K562 (cell line): Measurements from ENCODE around the gene WNK2. TPM values are rescaled to one million over a fixed set of nuclear protein-coding genes. Genes with fewer than 3 reads are reported as not detected.

Experiments used
- ARHGAP35 ChIP-seq: fragments of 450-650 bp; IDR thresholded peaks from 2 replicates; pipeline ENCODE4 v1.6.1; 2018; ENCODE audit not compliant: partially characterized antibody
- ARNT ChIP-seq, 2 experiments: fragments of 450-650 bp; IDR thresholded peaks; 2 replicates each; pipeline ENCODE4 v1.6.1; 2016; ENCODE audit warnings: mild to moderate bottlenecking in 1 of 2
- ATF1 ChIP-seq, 2 experiments: fragments of 450-650 bp in 1 of 2; IDR thresholded peaks; 2 replicates each; pipeline ENCODE4 v1.6.1; 2016; ENCODE audit warnings: missing compliant biosample characterization in 1 of 2, missing genetic modification characterization in 1 of 2
- CTBP1 ChIP-seq: fragments of 450-650 bp; IDR thresholded peaks from 2 replicates; pipeline ENCODE4 v1.6.1; 2016; ENCODE audit warnings: borderline replicate concordance
- ELF1 ChIP-seq: fragments of 200-800 bp; sonication (Bioruptor generic); IDR thresholded peaks from 2 replicates; pipeline ENCODE4 v1.6.1; 2016; ENCODE audit warnings: missing genetic modification characterization, missing compliant biosample characterization
- ERF ChIP-seq: fragments of 450-650 bp; formaldehyde crosslinking; IDR thresholded peaks from 2 replicates; pipeline ENCODE4 v1.4.0; 2020; ENCODE audit warnings: mild to moderate bottlenecking, mixed read lengths
- ETV6 ChIP-seq, 3 experiments: fragments of 150-350 bp in 1 of 3; sonication (generic) in 1 of 3; formaldehyde crosslinking in 1 of 3; IDR thresholded peaks; 2 replicates each; pipeline versions ENCODE4 v1.6.1 to v1.8.0; 2014 to 2022; ENCODE audit warnings: borderline replicate concordance in 2 of 3, low read depth in 2 of 3, antibody characterized with exemption in 1 of 3, low read length in 1 of 3, mild to moderate bottlenecking in 1 of 3, missing genetic modification reagents in 1 of 3
- RFX1 ChIP-seq: fragments of 450-650 bp; IDR thresholded peaks from 2 replicates; pipeline ENCODE4 v1.6.1; 2016; ENCODE audit warnings: mild to moderate bottlenecking, moderate library complexity
- RFX7 ChIP-seq: fragments of 250-450 bp; sonication (Bioruptor Pico); IDR thresholded peaks from 2 replicates; pipeline ENCODE4 v1.5.1; 2021; ENCODE audit warnings: mild to moderate bottlenecking
- XRCC5 ChIP-seq: fragments of 200-400 bp; formaldehyde crosslinking; IDR thresholded peaks from 2 replicates; pipeline ENCODE4 v1.6.1; 2017; ENCODE audit warnings: low read depth, mild to moderate bottlenecking, low read length
- ZEB2 ChIP-seq: fragments of 450-650 bp; IDR thresholded peaks from 2 replicates; pipeline ENCODE4 v1.6.1; 2016
- ZNF232 ChIP-seq: sonication (generic); formaldehyde crosslinking; IDR thresholded peaks from 2 replicates; pipeline ENCODE4 v1.8.0; 2022; ENCODE audit warnings: mild to moderate bottlenecking, missing genetic modification reagents
- polyA plus RNA-seq, 8 experiments: library from polyadenylated mRNA; depleted of rRNA in 4 of 8; stranded (reverse) in 5 of 8; unstranded in 3 of 8; fragments of >200 nt; fragmentation: Nextera tagmentation in 2 of 8; fragmentation: Illumina TruSeq in 1 of 8; extraction: Ambion mirVana in 2 of 8; extraction: Trizol in 1 of 8; gene quantifications; 2 replicates each; pipeline versions ENCODE4 v1.2.1 to v1.2.3, GENCODE V29; 2011 to 2014; ENCODE audit warnings: inconsistent platforms in 1 of 8, missing spikeins in 1 of 8
- total RNA-seq, 7 experiments: library from RNA; depleted of rRNA in 6 of 7; stranded (reverse); fragments of >200 nt in 6 of 7; fragmentation: Illumina TruSeq in 2 of 7; extraction: Trizol in 2 of 7; gene quantifications; 2 replicates each; pipeline versions ENCODE4 v1.2.1 to v1.2.3, GENCODE V29; 2011 to 2021; ENCODE audit warnings: low replicate concordance in 1 of 7
- TF ChIP-seq, protein P1 (sequence below): fragments of 450-650 bp; IDR thresholded peaks from 2 replicates; pipeline ENCODE4 v1.6.1; 2014; ENCODE audit warnings: low read depth, mild to moderate bottlenecking, moderate library complexity, borderline replicate concordance
- TF ChIP-seq, protein P2 (sequence below): IDR thresholded peaks from 2 replicates; pipeline ENCODE4 v1.6.1; 2012; ENCODE audit warnings: low read depth, low read length, improper control_type of control experiment, borderline replicate concordance
- TF ChIP-seq, protein P3 (sequence below): sonication (generic); formaldehyde crosslinking; IDR thresholded peaks from 2 replicates; pipeline ENCODE4 v1.8.0; 2023; ENCODE audit warnings: mild to moderate bottlenecking, missing genetic modification reagents
- TF ChIP-seq, protein P4 (sequence below): IDR thresholded peaks from 2 replicates; pipeline ENCODE4 v1.6.1; 2011; ENCODE audit not compliant: insufficient read length; ENCODE audit errors: extremely low read depth
- TF ChIP-seq, protein P5 (sequence below): fragments of 450-650 bp; IDR thresholded peaks from 2 replicates; pipeline ENCODE4 v1.6.1; 2016; ENCODE audit warnings: antibody characterized with exemption

The WNK2 gene
- total and polyA plus RNA-seq, 9 of the 15 experiments (the other 6 are each of a cell fraction or from before 2014, with no cell fraction given), result 0.36 to 3.3 (median 0.64) TPM; not detected in 2

DNA sequence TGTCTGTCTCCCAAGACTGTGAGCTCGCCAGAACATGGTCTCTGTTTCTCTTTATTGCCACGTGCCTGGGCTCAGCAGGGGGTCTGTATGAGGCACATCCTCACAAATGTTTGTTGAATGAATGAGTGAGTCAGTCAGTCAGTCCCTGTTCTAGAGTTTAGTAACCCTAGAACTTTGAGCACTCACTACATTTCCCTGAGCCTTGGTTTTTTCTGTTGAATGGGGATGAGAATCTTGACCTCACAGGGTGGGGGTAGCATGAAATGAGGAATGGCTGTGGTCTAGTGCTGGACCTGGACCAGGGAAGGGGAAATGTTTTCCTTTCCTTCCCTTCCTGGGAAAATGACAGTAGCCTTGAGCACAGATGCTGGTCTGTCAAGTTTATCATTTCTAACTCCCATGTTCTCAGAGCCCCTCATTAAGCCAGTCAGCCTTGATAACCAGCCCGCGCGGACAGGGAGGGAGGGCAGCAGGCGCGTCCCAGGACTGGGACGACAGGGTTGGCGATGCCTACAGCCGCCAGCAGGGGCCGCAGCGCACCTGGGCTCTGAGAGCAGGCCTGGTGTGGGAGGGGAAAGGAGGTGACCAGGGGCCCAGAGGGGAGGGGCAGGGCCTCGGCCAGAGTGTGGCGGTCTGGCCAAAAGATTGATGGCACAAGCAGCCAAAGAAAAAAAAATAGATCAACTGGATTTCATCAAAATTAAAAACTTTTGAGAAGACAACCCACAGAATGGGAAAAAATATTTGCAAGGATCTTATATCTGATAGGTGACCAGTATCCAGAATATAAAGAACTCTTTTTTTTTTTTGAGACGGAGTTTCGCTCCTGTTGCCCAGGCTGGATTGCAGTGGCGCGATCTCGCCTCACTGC lies 24.1 kb upstream of the WNK2 start (continued):
- TF ChIP-seq, protein P1, sequence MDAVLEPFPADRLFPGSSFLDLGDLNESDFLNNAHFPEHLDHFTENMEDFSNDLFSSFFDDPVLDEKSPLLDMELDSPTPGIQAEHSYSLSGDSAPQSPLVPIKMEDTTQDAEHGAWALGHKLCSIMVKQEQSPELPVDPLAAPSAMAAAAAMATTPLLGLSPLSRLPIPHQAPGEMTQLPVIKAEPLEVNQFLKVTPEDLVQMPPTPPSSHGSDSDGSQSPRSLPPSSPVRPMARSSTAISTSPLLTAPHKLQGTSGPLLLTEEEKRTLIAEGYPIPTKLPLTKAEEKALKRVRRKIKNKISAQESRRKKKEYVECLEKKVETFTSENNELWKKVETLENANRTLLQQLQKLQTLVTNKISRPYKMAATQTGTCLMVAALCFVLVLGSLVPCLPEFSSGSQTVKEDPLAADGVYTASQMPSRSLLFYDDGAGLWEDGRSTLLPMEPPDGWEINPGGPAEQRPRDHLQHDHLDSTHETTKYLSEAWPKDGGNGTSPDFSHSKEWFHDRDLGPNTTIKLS, result no peak
- TF ChIP-seq, protein P2, sequence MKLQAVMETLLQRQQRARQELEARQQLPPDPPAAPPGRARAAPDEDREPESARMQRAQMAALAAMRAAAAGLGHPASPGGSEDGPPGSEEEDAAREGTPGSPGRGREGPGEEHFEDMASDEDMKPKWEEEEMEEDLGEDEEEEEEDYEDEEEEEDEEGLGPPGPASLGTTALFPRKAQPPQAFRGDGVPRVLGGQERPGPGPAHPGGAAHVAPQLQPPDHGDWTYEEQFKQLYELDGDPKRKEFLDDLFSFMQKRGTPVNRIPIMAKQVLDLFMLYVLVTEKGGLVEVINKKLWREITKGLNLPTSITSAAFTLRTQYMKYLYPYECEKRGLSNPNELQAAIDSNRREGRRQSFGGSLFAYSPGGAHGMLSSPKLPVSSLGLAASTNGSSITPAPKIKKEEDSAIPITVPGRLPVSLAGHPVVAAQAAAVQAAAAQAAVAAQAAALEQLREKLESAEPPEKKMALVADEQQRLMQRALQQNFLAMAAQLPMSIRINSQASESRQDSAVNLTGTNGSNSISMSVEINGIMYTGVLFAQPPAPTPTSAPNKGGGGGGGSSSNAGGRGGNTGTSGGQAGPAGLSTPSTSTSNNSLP, result no peak
- TF ChIP-seq, protein P3, sequence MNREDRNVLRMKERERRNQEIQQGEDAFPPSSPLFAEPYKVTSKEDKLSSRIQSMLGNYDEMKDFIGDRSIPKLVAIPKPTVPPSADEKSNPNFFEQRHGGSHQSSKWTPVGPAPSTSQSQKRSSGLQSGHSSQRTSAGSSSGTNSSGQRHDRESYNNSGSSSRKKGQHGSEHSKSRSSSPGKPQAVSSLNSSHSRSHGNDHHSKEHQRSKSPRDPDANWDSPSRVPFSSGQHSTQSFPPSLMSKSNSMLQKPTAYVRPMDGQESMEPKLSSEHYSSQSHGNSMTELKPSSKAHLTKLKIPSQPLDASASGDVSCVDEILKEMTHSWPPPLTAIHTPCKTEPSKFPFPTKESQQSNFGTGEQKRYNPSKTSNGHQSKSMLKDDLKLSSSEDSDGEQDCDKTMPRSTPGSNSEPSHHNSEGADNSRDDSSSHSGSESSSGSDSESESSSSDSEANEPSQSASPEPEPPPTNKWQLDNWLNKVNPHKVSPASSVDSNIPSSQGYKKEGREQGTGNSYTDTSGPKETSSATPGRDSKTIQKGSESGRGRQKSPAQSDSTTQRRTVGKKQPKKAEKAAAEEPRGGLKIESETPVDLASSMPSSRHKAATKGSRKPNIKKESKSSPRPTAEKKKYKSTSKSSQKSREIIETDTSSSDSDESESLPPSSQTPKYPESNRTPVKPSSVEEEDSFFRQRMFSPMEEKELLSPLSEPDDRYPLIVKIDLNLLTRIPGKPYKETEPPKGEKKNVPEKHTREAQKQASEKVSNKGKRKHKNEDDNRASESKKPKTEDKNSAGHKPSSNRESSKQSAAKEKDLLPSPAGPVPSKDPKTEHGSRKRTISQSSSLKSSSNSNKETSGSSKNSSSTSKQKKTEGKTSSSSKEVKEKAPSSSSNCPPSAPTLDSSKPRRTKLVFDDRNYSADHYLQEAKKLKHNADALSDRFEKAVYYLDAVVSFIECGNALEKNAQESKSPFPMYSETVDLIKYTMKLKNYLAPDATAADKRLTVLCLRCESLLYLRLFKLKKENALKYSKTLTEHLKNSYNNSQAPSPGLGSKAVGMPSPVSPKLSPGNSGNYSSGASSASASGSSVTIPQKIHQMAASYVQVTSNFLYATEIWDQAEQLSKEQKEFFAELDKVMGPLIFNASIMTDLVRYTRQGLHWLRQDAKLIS, result no peak
- TF ChIP-seq ZEB2 (no peak), ZNF232 (no peak), ARNT (IDR thresholded peaks at IDR 0.05) (no peak), ELF1 (tag) (no peak), CTBP1 (peak; percentile 59), XRCC5 (0 out of 2 replicates have a peak, but pooled peaks have one; percentile 65), RFX1 (no peak), ATF1 (CRISPR knock-in tag; IDR thresholded peaks at IDR 0.05) (no peak), ATF1 (tag; IDR thresholded peaks at IDR 0.05) (0 out of 2 replicates have a peak, but pooled peaks have one; percentile 13), ERF (no peak), ARHGAP35 (no peak), RFX7 (CRISPR knock-in tag) (no peak), ETV6 (IDR thresholded peaks at IDR 0.05; ENCODE audit: borderline replicate concordance in 1 of 2, low read depth in 2 of 2, low read length in 1 of 2) (no peak), ETV6 (CRISPR knock-in tag; IDR thresholded peaks at IDR 0.05; ENCODE audit: borderline replicate concordance) (no peak)
- TF ChIP-seq, protein P4, sequence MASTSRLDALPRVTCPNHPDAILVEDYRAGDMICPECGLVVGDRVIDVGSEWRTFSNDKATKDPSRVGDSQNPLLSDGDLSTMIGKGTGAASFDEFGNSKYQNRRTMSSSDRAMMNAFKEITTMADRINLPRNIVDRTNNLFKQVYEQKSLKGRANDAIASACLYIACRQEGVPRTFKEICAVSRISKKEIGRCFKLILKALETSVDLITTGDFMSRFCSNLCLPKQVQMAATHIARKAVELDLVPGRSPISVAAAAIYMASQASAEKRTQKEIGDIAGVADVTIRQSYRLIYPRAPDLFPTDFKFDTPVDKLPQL, result no peak
- TF ChIP-seq, protein P5, sequence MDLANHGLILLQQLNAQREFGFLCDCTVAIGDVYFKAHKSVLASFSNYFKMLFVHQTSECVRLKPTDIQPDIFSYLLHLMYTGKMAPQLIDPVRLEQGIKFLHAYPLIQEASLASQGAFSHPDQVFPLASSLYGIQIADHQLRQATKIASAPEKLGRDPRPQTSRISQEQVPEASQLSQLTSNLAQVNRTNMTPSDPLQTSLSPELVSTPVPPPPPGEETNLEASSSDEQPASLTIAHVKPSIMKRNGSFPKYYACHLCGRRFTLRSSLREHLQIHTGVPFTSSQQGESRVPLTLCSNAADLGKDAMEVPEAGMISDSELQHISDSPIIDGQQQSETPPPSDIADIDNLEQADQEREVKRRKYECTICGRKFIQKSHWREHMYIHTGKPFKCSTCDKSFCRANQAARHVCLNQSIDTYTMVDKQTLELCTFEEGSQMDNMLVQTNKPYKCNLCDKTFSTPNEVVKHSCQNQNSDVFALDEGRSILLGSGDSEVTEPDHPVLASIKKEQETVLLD, result no peak
